Mesenchymal stem cell (in vitro differentiated cells and primary cell): ENCODE data around the gene AKAP13.

Source experiments
- DNase-seq: peaks from one replicate; pipeline ENCODE4 v3.0.0-alpha.2; 2013
- H2AFZ ChIP-seq: one replicate; pipeline ENCODE4 v1.6.1; 2013; ENCODE audit warnings: low read depth, mild to moderate bottlenecking, control low read depth, inconsistent platforms, low read length, moderate library complexity
- H2AK5ac ChIP-seq: 2 replicates; pipeline ENCODE4 v1.6.1; 2013; ENCODE audit warnings: low read length, moderate library complexity, mild to moderate bottlenecking, inconsistent platforms; ENCODE audit not compliant: severe bottlenecking
- H2BK120ac ChIP-seq: one replicate; pipeline ENCODE4 v1.6.1; 2013; ENCODE audit warnings: low read depth, mild to moderate bottlenecking, inconsistent platforms, low read length, moderate library complexity
- H2BK12ac ChIP-seq, 2 experiments: one replicate each; pipeline ENCODE4 v1.6.1; 2013; ENCODE audit warnings: inconsistent platforms in 2 of 2, low read length in 2 of 2, mild to moderate bottlenecking in 2 of 2, moderate library complexity in 2 of 2, control low read depth in 1 of 2
- H2BK15ac ChIP-seq: one replicate; pipeline ENCODE4 v1.6.1; 2013; ENCODE audit warnings: mild to moderate bottlenecking, low read depth, inconsistent platforms; ENCODE audit not compliant: poor library complexity, severe bottlenecking
- H2BK5ac ChIP-seq: 2 replicates; pipeline ENCODE4 v1.6.1; 2013; ENCODE audit warnings: low read depth, mild to moderate bottlenecking, low read length, control low read depth, inconsistent platforms; ENCODE audit not compliant: poor library complexity, severe bottlenecking
- H3K14ac ChIP-seq, 2 experiments: one replicate each; pipeline ENCODE4 v1.6.1; 2013; ENCODE audit warnings: inconsistent platforms in 2 of 2, low read length in 2 of 2, control low read depth in 1 of 2, mild to moderate bottlenecking in 1 of 2, moderate library complexity in 1 of 2
- H3K18ac ChIP-seq, 2 experiments: one replicate each; pipeline ENCODE4 v1.6.1; 2013; ENCODE audit warnings: inconsistent platforms in 2 of 2, low read length in 2 of 2, control low read depth in 1 of 2, low read depth in 1 of 2, mild to moderate bottlenecking in 1 of 2
- H3K23ac ChIP-seq, 2 experiments: one replicate each; pipeline ENCODE4 v1.6.1; 2013; ENCODE audit warnings: inconsistent platforms in 2 of 2, low read length in 2 of 2, mild to moderate bottlenecking in 2 of 2, moderate library complexity in 2 of 2, control low read depth in 1 of 2
- H3K27ac ChIP-seq: 2 replicates; pipeline ENCODE4 v1.5.1; 2013; ENCODE audit warnings: mild to moderate bottlenecking, moderate library complexity, low read length, control low read depth, inconsistent platforms; ENCODE audit not compliant: poor library complexity, severe bottlenecking
- H3K27me3 ChIP-seq, 2 experiments: 2 replicates each; pipeline versions ENCODE4 v1.6.1 to v1.7.0; 2013; ENCODE audit warnings: low read length in 2 of 2, mild to moderate bottlenecking in 2 of 2, moderate library complexity in 2 of 2, control low read depth in 1 of 2, inconsistent platforms in 1 of 2; ENCODE audit not compliant: control insufficient read depth in 1 of 2, insufficient read depth in 1 of 2
- H3K36me3 ChIP-seq, 2 experiments: 2 replicates each; pipeline versions ENCODE4 v1.6.1 to v1.7.0; 2013; ENCODE audit warnings: low read length in 2 of 2, control low read depth in 1 of 2, inconsistent platforms in 1 of 2, low read depth in 1 of 2, mild to moderate bottlenecking in 1 of 2; ENCODE audit not compliant: insufficient read depth in 2 of 2, control insufficient read depth in 1 of 2
- H3K4ac ChIP-seq, 2 experiments: one replicate each; pipeline ENCODE4 v1.6.1; 2013; ENCODE audit warnings: inconsistent platforms in 2 of 2, low read length in 2 of 2, mild to moderate bottlenecking in 2 of 2, moderate library complexity in 2 of 2, control low read depth in 1 of 2, low read depth in 1 of 2
- H3K4me1 ChIP-seq: 2 replicates; pipeline ENCODE4 v1.6.1; 2013; ENCODE audit warnings: low read depth, low read length, control low read depth; ENCODE audit not compliant: control insufficient read depth, insufficient read depth
- H3K4me2 ChIP-seq: 2 replicates; pipeline ENCODE4 v1.6.1; 2013; ENCODE audit warnings: low read length, mild to moderate bottlenecking, inconsistent platforms; ENCODE audit not compliant: poor library complexity, severe bottlenecking
- H3K4me3 ChIP-seq, 2 experiments: 2 replicates each; pipeline versions ENCODE4 v1.5.1 to v1.7.0; 2013; ENCODE audit warnings: low read length in 2 of 2, mild to moderate bottlenecking in 2 of 2, control low read depth in 1 of 2, low read depth in 1 of 2; ENCODE audit not compliant: insufficient read depth in 1 of 2
- H3K79me1 ChIP-seq: replicated peaks from 2 replicates; pipeline ENCODE4 v1.6.1; 2013; ENCODE audit warnings: mild to moderate bottlenecking, control low read depth, low read length, inconsistent platforms; ENCODE audit not compliant: poor library complexity, severe bottlenecking
- H3K9ac ChIP-seq: 2 replicates; pipeline ENCODE4 v1.7.0; 2013; ENCODE audit warnings: mild to moderate bottlenecking, low read length, moderate library complexity
- H3K9me3 ChIP-seq: 2 replicates; pipeline ENCODE4 v1.7.0; 2013; ENCODE audit warnings: mild to moderate bottlenecking, low read length; ENCODE audit not compliant: control insufficient read depth
- H4K8ac ChIP-seq: one replicate; pipeline ENCODE4 v1.6.1; 2013; ENCODE audit warnings: inconsistent platforms, mild to moderate bottlenecking, low read length, moderate library complexity
- H4K91ac ChIP-seq: one replicate; pipeline ENCODE4 v1.6.1; 2013; ENCODE audit warnings: mild to moderate bottlenecking, low read length, inconsistent platforms
- WGBS: methylation state at CpG from one replicate; pipeline ENCODE4 v1.1.7; 2013; ENCODE audit warnings: mixed read lengths; 5-methylcytosine and 5-hydroxymethylcytosine counted together

Gene AKAP13

GRCh38 chr15:85520650-85521049 lies 140.2 kb downstream of the AKAP13 start:
- no peak for DNase-seq
- no CpG with 5 or more reads among the region's 3 CpGs for WGBS
- no peak overlapping the region for H2BK12ac ChIP-seq
- no peak overlapping the region for H3K18ac ChIP-seq
- H2AFZ ChIP-seq, result no peak overlapping the region
- no peaks in the 10 kb centered on the region for H3K4me1 ChIP-seq
- no peak overlapping the region for H2AK5ac ChIP-seq
- no peak overlapping the region for H2BK15ac ChIP-seq
- no peak overlapping the region for H3K4me2 ChIP-seq
- H3K4me3 ChIP-seq, result no peak overlapping the region
- H3K27me3 ChIP-seq, result no peaks in the 10 kb centered on the region
- no peak overlapping the region for H3K9ac ChIP-seq
- H3K23ac ChIP-seq, result no peak overlapping the region
- H2BK120ac ChIP-seq, result no peak overlapping the region
- no peak overlapping the region for H3K14ac ChIP-seq
- no peaks in the 10 kb centered on the region for H3K9me3 ChIP-seq
- no peak overlapping the region for H4K8ac ChIP-seq
- H3K27ac ChIP-seq, result no peak overlapping the region
- no peak overlapping the region for H2BK5ac ChIP-seq
- no peak overlapping the region for H4K91ac ChIP-seq
- H3K36me3 ChIP-seq, result peaks cover 0 to 25% of the 10 kb centered on the region in 2 experiments
- H3K4ac ChIP-seq, result peak overlapping the region in 1 of 2 experiments; percentile 67
- H3K79me1 ChIP-seq, result peaks cover 21% of the 10 kb centered on the region

GRCh38 chr15:85523530-85523929 lies 143.1 kb downstream of the AKAP13 start:
- 96% methylated on average over 1 of the region's 4 CpGs for WGBS
- no peaks in the 10 kb centered on the region for H3K27me3 ChIP-seq
- no peak overlapping the region for H2BK5ac ChIP-seq
- no peak overlapping the region for H2BK120ac ChIP-seq
- no peak overlapping the region for H3K4me3 ChIP-seq
- no peak overlapping the region for H4K91ac ChIP-seq
- no peak overlapping the region for H2AK5ac ChIP-seq
- H3K23ac ChIP-seq, result no peak overlapping the region
- H3K9ac ChIP-seq, result no peak overlapping the region
- H3K36me3 ChIP-seq, result peaks cover 3 to 33% of the 10 kb centered on the region in 2 experiments
- no peak overlapping the region for H3K27ac ChIP-seq
- H3K4me1 ChIP-seq, result peaks cover 2% of the 10 kb centered on the region
- H4K8ac ChIP-seq, result no peak overlapping the region
- no peak overlapping the region for H2BK12ac ChIP-seq
- no peak overlapping the region for H2AFZ ChIP-seq
- no peak for DNase-seq
- H2BK15ac ChIP-seq, result no peak overlapping the region
- H3K79me1 ChIP-seq, result peaks cover 17% of the 10 kb centered on the region
- H3K18ac ChIP-seq, result no peak overlapping the region
- no peaks in the 10 kb centered on the region for H3K9me3 ChIP-seq
- H3K14ac ChIP-seq, result no peak overlapping the region
- no peak overlapping the region for H3K4ac ChIP-seq
- H3K4me2 ChIP-seq, result no peak overlapping the region

- Histone ChIP-seq H4K91ac (no peak overlapping the region), H3K9me3 (no peaks in the 10 kb centered on the region), H3K36me3 (peaks cover 3 to 33% of the 10 kb centered on the region in 2 experiments), H3K18ac (no peak overlapping the region), H3K27ac (no peak overlapping the region), H3K9ac (no peak overlapping the region), H4K8ac (no peak overlapping the region), H3K4me2 (no peak overlapping the region), H2BK12ac (no peak overlapping the region), H3K4me3 (no peak overlapping the region), H3K14ac (no peak overlapping the region), H2BK120ac (no peak overlapping the region), H2AFZ (no peak overlapping the region), H3K23ac (no peak overlapping the region), H3K4ac (no peak overlapping the region), H2BK5ac (no peak overlapping the region), H3K27me3 (no peaks in the 10 kb centered on the region), H3K4me1 (peaks cover 5% of the 10 kb centered on the region), H2AK5ac (no peak overlapping the region), H3K79me1 (peaks cover 17% of the 10 kb centered on the region), H2BK15ac (no peak overlapping the region)
- no peak for DNase-seq
These were observed 145.4 kb downstream of the AKAP13 start for GRCh38 chr15:85525755-85526154.

- DNase-seq, result peak; percentile 93
- no peak overlapping the region for H2BK120ac ChIP-seq
- H2BK12ac ChIP-seq, result no peak overlapping the region
- H3K4me1 ChIP-seq, result peaks cover 7% of the 10 kb centered on the region
- H3K27me3 ChIP-seq, result no peaks in the 10 kb centered on the region
- H3K18ac ChIP-seq, result no peak overlapping the region
- H2BK15ac ChIP-seq, result no peak overlapping the region
- H2AK5ac ChIP-seq, result no peak overlapping the region
- no peak overlapping the region for H2BK5ac ChIP-seq
- peaks cover 3 to 21% of the 10 kb centered on the region in 2 experiments for H3K36me3 ChIP-seq
- no peak overlapping the region for H3K4ac ChIP-seq
- no peak overlapping the region for H4K8ac ChIP-seq
- H3K4me2 ChIP-seq, result peak overlapping the region; percentile 58
- peaks cover 21% of the 10 kb centered on the region for H3K79me1 ChIP-seq
- H4K91ac ChIP-seq, result no peak overlapping the region
- no peak overlapping the region for H3K23ac ChIP-seq
- H3K14ac ChIP-seq, result no peak overlapping the region
- H3K9ac ChIP-seq, result peak overlapping the region; percentile 91
- H3K4me3 ChIP-seq, result peak overlapping the region in 1 of 2 experiments; percentile 39
- no peak overlapping the region for H2AFZ ChIP-seq
- peak overlapping the region; percentile 60 for H3K27ac ChIP-seq
- WGBS, result 53% methylated on average over 3 of the region's 3 CpGs
- no peaks in the 10 kb centered on the region for H3K9me3 ChIP-seq
These were observed 147.5 kb downstream of the AKAP13 start for GRCh38 chr15:85527895-85528294.
